Occipital lobe (tissue), 2 donors: ENCODE measurements around the gene OR8B12. TPM values are rescaled to one million over a fixed set of nuclear protein-coding genes. Genes with fewer than 3 reads are reported as not detected.
A peak's percentile ranks its signal among the peaks of the same experiment; 100 is the strongest.

Source experiments
- DNase-seq: peaks from one replicate; lab custom pipeline; 2025; lab: John Stamatoyannopoulos, UW
- total RNA-seq: library from RNA; depleted of rRNA; stranded (reverse); fragments of >200 nt; gene quantifications from one replicate; pipeline ENCODE4 v1.2.3, GENCODE V29; 2014

Gene OR8B12, protein sequence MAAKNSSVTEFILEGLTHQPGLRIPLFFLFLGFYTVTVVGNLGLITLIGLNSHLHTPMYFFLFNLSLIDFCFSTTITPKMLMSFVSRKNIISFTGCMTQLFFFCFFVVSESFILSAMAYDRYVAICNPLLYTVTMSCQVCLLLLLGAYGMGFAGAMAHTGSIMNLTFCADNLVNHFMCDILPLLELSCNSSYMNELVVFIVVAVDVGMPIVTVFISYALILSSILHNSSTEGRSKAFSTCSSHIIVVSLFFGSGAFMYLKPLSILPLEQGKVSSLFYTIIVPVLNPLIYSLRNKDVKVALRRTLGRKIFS
- not detected for total RNA-seq

DNA sequence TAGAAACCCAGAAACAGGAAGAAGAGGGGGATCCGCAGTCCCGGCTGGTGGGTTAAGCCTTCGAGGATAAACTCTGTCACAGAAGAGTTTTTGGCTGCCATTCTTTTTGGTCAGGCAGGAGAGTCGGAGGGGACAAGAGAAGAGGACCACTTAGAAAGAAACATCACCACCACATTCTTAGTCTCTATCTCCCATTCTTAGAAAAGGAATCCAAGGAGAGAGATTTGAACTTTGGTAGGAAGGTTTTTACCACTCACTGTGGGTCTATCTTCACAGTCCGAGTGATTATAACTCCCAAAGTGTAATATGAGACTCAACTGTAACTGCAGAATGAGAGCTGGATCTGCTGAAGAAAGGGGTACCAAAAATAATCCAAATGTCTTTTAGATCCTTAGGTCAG, at the start of gene OR8B12:
TSS of gene OR8B12 (minus strand) at position 101 of the 400 bp plus-strand sequence. CDS start at position 101, 0 bp downstream.
- DNase-seq: no peak

GRCh38 chr11:124592627-124593026, 49.2 kb upstream of the OR8B12 start:
- no peak for DNase-seq

DNA sequence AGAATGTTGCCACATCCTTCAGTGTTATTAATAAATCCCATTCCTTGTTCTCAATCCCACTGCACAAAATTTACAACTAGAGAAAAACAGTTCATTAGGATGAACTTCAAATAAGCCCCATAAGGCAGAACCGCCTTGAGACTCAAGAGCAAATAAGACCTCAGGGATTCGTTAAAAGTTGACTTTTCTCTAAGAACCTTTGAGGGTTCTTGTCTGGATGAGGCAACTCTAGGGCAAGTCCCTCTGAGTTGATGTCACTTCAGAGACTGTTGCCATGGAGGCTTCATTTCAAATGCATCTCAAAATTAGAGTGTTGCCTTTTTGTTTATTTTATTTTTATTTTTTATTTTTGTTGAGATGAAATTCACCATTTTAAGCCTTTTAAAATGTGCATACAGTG, 48.0 kb upstream of the OR8B12 start:
- DNase-seq: no peak

DNA sequence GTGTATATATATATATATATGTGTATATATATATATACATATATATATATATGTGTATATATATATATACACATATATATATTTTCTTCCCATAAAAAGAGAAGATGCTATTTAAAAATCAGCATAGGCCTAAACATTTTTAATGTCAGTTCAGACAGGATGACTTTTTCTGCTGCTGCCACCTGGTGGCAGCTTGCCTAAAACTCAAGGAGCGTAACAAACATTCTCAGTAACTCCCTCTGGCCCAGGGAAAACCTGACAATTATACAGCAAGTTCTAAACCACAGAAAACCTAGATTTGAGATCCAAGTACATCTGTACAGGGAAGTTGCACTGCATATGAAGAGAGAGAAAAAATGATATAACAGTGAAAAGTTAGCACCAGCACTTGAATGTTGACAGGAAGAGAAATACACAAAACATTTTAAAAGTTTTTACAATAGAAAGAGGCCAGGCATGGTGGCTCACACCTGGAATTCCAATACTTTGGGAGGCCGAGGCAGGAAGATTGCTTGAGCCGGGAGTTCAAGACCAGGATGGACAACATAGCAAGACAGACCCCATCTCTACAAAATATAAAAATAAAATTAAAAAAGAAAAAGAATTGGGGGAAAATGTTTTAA, 42.9 kb upstream of the OR8B12 start:
- DNase-seq: no peak

DNA sequence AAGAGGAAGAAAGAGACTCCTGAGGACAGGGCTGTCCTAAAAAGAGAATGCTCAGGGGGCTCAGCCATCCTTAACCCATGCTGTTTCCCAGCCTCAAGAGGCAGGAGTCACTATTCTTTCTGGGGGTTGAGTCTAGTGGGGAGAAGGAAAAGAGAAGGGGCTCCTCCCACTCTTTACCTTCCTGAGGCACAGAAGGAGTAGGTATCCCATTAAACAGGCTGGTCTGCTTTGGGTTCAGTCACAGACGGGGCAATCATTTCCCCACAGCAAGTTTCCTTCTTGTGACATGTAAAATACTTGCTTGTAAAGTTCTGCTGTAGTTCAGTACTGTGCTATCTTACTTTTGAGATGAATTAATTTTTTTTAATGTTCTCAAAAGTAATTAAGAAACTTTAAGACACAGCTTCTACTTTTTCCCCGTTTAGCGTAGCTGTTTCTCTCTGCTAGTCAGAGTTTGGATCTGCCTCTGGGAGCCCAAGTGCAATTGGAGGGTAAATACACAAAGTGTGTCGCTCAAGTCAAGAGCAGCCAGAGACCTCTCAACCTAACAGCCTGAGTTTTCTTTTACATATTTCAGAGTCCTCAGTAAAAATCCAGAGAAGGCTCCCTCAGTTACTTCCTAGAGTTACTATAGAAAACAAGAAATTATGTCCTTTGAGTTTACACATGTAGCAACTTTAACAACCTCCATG, 41.4 kb upstream of the OR8B12 start:
- no peak for DNase-seq

DNA sequence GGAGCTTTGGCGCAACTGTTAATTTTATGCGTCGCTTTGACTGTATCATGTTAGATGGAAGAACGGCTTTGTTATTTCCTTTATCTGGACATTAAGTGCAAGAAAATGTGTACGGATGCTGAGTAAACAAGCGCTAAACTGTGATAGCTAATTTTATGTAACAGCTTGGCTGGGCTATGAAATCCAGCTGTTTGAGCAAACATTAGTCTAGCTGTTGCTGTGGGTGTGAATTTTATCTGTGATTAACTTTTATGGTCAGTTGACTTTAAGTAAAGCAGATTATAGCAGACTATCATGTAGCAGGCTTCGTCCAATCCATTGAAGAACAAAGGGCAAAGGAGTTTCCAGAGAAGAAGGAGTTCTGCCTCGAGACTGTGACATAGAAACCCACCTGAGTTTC, 40.3 kb upstream of the OR8B12 start:
- DNase-seq: no peak

DNA sequence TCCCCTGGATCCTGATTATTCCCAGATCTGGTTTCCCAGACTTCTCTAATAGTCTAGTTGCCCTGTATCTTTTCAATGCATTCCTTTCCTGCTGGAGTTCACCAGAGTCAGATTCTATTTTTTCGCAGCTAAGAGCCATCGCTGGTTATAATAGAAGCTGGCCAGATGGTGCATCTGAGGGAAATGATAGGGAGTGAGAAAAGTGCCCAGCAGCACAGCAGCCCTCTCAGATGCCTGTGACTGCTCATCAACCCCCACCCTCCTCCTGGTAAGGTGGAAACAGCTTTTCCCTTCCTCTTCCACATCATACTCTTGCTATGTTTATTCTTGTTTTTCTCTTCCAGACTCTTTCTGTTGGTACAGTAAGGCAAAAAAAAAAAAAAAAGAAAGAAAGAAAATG, 39.1 kb upstream of the OR8B12 start:
- DNase-seq: peak; percentile 34

DNA sequence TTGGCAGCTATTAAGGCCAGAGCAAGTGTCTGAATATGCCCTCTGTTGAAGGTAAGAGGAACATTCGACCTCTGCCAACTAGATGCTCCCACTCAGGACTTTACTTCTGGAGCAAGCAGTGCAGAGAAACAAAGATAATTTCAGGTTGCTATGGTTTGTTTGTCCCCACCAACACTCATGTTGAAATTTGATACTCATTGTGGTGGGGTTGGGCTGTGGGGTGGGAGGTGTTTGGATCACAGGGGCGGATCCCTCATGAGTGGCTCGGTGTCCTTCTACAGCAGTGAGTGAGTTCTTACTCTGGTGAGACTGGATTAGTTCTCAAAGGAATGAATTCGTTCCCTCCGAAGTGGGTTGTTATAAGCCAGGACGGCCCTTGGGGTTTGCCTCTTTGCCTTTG, 38.4 kb upstream of the OR8B12 start:
- DNase-seq: no peak

- DNase-seq: no peak
Measured at GRCh38 chr11:124578761-124579160, 35.3 kb upstream of the OR8B12 start.

DNA sequence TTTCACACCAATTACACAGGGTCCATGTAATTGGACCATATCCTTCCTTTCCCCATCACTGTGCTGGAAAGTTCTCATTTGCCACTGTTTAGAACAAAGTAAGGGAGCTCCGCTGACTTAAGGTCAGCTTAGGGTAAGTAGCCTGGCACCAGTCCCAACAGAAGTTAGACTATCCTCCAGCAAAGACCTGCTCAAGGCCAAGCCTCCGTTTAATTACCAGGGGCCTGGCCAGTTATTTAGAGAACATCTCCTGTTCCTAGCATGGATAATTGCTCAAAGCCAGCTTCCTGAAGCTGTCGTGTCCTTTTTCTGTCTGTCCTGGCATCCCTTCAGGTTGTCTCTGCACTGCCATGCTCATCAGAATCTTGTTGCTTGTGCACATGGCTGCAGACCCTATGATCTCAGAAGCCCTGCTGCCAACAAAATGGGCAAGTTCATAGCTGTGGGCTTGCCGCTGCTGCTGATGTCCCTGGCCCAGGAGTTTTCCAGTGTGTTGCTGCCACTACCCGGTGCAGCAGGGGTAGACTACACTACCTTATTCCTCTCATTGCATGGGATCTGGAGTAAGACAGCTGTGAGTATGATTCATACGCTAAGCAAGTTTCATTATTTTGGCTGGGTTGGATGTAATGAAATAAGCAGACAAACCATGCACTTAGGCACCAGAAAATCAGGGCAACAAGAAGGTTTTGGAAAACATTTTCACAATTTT, 34.4 kb upstream of the OR8B12 start:
- peak; percentile 37 for DNase-seq

GRCh38 chr11:124570160-124570559, 26.7 kb upstream of the OR8B12 start:
- DNase-seq: no peak

GRCh38 chr11:124569697-124570096, 26.2 kb upstream of the OR8B12 start, which contains the start of gene OR8A1:
TSS of gene OR8A1 (plus strand) at chr11:124569997. CDS start at chr11:124570120, 123 bp downstream.
- no peak for DNase-seq

DNA sequence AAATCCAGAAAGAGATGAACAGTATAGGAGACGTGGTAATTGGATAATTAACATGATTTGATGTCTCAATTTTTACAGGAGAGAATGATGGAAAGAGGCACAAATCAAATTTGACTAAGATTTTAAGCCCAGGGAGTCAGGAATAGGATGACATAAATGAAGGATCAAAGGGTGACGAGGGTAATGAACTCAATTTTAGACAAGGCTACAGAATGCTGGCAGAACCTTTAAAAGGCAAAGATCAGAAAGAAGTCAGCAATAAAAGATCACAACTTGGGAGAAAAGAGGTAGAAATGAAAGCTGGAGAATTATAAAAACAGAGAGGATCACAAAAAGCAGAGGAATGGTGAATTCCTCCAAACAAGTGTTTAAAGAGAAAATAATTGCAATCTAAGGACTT, 13.4 kb upstream of the OR8B12 start:
- DNase-seq: no peak

GRCh38 chr11:124551987-124552386, 8.5 kb upstream of the OR8B12 start:
- DNase-seq: no peak

GRCh38 chr11:124551189-124551588, 7.7 kb upstream of the OR8B12 start:
- no peak for DNase-seq

DNA sequence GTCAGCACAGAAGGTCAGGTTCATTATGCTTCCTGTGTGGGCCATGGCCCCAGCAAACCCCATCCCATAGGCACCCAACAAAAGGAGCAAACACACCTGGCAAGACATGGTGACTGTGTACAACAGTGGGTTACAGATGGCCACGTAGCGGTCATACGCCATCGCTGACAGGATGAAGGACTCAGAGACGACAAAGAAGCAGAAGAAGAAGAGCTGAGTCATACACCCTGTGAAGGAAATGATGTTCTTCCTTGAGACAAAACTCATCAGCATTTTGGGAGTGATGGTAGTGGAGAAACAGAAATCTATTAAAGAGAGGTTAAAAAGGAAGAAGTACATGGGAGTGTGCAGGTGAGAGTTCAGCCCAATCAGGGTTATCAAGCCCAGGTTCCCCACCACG, 309 bp downstream of the OR8B12 start:
- DNase-seq: no peak

DNA sequence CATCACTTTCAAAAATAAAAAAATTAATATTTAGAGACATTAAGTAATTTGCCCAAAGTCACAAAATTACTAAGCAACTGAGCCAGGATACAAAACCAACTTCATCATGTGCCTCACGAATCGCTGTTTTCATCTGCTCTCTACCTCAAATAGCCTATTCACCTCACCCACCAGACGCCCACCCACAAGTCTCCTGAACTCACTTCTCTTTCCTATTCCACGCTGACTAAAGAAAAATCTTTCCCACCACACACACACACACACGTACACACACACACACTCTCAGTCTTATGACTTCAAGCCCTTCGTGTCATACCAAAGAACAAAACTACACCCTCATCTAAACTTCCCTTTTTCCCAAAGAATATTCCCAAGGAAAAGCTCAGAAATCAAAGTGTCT, 2.2 kb downstream of the OR8B12 start:
- DNase-seq: no peak

DNA sequence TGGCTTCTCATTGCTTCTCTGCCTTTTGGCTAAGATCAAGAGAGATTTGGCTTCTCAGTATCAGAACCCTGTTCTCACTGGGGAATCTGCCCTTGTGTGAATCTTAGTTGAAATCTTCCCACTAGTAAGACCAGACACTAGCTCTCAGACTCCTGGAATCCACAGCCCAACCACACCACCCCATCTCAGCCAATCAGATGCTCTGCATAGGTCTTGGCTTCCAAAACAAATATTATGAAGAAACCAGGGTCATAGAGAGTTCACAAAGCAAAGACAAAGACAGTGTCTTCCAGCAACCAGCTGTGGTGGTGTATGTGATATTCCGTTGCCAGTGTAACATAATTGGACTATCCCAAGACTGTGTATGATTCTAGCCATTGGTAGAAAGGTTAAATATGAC, 5.4 kb downstream of the OR8B12 start:
- no peak for DNase-seq

DNA sequence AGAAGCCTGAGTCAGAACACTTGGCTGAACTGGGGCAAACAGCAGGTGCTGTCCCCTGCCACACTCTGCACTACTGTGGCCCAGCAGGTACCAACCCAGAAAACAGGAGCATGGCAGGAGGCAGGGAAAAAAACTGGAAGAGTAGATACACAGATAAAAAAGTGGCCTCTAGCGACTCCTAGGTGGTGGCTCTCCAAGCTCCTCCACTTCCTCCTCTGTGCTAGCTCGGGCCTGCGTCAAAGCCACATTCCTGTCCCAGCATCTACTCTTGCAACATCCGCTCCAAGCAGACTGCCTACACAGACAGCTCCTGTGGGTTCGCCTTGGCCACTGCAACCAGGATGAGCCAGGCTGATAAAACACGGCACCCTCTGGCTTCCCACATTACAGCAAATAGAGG, 6.9 kb downstream of the OR8B12 start:
- peak; percentile 45 for DNase-seq

- no peak for DNase-seq
Measured at GRCh38 chr11:124535552-124536232, 7.8 kb downstream of the OR8B12 start.

DNA sequence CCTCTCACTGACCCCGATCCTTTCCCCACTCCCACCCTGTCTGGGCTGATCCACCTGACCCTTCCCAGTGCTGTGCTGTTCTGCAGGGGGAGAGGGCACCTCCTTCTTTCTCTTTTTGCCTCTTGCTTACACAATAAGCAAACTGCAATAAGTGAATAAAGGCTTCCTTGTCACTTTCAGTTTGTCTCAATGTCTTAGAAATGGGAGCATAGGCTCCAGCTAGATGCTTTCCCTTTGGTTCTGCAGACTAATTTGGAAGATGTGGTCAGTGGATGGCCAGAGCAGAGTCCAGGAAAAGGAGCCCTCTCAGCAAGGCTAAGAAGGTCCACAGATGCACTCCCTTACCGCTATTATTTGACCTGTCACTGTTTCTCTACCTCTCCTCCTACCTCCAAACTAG, 9.4 kb downstream of the OR8B12 start:
- DNase-seq: no peak
